Measurements from ENCODE around the gene ZNF830.
"Not testable (repeated sequence)": the region's sequence is repeated elsewhere in the genome, so short reads cannot be mapped to it uniquely, and the experiment has no call there.

ZNF830 gene, protein sequence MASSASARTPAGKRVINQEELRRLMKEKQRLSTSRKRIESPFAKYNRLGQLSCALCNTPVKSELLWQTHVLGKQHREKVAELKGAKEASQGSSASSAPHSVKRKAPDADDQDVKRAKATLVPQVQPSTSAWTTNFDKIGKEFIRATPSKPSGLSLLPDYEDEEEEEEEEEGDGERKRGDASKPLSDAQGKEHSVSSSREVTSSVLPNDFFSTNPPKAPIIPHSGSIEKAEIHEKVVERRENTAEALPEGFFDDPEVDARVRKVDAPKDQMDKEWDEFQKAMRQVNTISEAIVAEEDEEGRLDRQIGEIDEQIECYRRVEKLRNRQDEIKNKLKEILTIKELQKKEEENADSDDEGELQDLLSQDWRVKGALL

DNA sequence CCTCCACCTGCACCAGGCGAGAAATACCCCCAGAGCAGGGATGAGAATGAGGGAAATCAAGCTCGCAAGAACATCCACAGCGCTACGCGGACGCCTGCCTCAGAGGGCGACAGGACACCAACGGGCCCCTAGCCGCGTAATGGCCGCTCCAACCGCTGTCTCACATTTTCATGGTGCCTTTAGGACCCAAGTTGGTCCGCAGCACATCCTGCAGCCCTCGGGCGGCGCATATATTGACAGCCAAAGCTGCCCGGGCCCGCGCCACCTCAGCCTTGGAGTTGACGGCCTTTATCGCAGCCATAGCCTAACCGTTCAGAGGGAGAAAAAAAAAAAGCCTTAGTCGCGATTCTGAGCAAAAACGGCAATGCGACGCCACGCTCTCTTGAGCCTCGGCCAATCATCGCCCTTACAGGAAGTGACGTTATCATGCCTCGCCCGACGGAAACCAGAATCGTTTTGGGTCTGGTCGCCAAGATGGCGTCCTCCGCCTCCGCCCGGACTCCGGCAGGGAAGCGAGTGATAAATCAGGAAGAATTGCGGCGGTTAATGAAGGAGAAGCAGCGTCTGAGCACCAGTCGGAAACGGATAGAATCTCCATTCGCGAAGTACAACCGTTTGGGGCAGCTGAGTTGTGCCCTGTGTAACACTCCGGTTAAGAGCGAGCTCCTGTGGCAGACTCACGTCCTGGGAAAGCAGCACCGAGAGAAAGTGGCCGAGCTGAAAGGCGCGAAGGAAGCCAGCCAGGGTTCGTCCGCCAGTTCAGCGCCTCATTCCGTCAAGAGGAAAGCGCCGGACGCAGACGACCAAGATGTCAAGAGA is at the start of gene ZNF830, which contains the start of gene CCT6B:
ZNF830 (plus strand) TSS at position 448 of the 819 bp plus-strand sequence; CDS start at position 475, 27 bp downstream.
CCT6B (minus strand) TSS at position 368 of the 819 bp plus-strand sequence; CDS start at position 301, 67 bp downstream.
- DNase-seq, result peak; percentile 87

DNA sequence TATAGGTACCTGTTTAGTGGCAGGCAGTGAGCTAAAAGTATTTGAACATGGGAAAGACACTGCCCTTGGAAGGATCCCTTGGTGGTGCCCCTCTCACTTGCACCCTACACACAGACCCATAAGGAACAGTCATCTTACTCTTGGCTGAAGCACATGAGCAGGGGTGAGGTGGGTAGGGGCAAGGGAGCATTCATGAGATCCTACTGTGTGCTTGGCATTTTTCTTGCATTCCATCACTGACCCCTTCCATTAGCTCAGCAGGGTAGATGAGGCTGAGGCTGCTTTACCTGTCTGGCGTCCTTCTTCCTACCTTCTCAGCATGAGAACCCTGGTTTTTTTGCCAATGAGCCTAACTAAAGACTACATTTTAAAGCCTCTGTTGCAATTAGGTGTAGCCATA is 48.3 kb upstream of the ZNF830 start:
- DNase-seq, result no peak

DNA sequence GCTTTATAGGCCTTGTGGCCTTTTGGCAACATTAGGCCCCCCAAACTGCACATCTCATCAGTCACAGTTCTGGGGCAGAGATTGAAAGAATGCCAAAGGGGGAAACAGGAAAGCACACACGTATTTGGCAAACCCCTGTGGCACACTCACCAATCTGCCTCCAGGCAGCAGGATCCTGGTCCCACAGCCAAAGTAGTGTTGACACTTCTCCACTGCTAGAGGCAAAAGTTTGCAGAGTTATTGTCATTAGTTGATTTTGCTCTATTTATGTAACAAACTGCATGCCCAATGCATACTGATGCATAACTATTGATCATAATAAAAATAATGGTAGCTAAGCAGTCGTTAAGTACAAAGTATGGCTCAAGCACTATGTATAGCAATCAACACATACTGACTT is 45.2 kb upstream of the ZNF830 start:
- no peak for DNase-seq

DNA sequence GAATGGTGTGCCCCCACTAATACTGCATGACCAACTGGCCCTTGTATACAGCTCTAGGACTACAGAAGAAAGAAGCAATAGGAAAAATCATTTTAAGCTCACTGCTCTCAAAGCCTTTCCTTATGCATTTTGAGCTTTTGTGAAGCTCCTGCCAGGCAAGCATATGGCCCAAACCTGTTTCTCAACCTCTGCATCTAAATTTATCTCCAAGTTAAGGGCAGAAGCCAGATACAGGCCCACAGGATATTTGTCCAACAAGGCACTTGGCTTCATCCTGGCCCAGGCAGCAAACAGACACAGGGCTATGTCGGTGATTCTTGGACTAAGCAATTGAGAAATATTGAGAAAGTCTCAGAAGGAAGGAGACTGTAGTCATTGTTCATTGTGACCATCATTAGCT is 44.0 kb upstream of the ZNF830 start:
- DNase-seq, result no peak

DNA sequence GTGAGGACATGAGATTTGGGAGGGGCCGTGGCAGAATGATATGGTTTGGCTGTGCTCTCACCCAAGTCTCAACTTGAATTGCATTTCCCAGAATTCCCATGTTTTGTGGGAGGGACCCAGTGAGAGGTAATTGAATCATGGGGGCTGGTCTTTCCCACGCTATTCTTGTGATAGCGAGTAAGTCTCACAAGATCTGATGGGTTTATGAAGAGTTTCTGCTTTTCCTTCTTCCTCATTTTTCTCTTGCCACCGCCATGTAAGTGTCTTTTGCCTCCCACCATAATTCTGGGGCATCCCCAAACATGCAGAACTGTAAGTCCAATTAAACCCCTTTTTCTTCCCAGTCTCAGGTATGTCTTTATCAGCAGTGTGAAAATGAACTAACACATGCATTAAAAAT is 40.7 kb upstream of the ZNF830 start:
- DNase-seq, result no peak

DNA sequence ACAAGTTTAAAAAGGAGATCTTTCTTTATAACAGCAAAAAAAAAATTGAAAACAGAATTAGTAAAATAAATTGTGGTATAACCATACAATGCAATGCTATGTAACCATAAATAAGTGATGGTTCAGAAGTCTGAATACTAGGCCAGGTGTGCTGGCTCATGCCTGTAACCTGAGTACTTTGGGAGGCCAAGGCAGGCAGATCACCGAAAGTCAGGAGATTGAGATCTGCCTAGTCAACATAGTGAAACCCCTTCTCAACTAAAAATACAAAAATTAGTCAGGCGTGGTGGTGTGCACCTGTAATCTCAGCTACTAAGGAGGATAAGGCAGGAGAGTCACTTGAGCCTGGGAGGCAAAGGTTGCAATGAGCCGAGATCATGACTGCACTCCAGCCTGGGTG is 34.7 kb upstream of the ZNF830 start:
- no peak for DNase-seq

DNA sequence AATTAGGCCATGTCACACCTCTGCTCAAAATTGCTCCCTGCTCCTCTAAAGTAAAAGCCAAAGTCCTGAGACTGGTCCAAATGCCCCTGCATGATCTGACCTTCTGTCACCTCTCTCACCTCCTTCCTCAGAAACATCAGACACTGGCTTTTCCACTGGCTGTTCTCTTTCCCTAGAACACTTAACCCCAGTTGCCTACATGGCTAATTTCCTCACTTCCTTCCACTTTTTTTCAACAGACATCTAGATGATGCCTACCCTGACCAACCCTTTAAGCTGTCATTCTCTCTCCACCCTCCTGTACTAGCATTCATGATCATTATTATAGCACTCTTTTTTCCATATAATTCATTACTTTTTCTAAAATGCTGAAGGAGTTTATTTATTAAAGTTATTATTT is 31.1 kb upstream of the ZNF830 start:
- DNase-seq, result no peak

DNA sequence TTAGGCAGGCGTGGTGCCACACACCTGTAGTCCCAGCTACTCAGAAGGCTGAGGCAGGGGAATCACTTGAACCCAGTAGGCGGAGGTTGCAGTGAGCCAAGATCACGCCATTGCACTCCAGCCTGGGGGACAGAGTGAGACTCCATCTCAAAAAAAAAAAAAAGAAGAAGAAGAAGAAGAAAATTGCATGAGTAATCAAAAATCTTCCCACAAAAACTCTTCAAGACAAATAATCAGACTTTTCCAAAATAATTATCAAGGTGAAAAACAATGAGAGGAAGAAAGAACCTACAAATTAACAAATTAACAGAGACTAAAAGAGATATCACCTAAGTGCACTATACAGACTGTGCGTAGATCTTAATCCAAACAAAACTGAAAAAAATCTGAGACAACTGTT is 10.6 kb upstream of the ZNF830 start:
- DNase-seq, result not testable (repeated sequence)

DNA sequence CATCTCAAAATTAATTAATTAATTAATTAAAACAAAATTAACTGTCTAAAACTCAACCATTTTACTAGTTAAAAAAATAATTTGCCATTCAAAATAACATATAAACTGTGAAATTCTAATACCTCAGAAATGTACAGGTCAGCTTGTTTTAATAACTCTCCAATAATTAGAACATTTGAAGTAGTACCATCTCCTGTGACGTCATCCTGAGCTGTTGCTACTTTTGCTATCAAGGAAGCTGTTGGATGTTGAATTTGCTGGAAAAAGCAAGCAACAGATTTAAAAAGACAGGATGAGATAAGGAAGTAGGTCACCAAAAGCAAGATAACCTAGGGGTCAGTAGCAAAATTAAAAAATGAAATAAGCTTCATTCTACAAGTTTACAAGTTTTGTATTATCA is 2.9 kb upstream of the ZNF830 start:
- DNase-seq, result no peak

DNA sequence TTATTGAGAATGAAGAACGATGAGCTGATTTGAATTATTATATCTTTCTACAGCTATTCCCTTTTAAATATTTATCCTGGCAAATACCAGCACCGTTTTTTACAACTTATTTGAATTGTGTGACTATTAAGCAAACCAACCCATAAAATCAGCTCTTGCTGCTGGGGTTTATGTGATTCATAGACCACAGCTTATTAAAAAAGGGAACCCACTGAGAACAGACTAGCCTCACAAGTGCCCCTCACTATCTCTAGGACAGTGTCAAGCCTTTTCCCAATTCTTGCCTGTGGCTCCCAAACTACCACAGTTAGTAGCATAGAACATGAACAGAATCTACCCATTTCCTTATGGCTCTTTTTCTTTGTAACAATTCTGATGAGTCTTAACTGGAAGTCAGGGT is 12.8 kb downstream of the ZNF830 start:
- no peak for DNase-seq

DNA sequence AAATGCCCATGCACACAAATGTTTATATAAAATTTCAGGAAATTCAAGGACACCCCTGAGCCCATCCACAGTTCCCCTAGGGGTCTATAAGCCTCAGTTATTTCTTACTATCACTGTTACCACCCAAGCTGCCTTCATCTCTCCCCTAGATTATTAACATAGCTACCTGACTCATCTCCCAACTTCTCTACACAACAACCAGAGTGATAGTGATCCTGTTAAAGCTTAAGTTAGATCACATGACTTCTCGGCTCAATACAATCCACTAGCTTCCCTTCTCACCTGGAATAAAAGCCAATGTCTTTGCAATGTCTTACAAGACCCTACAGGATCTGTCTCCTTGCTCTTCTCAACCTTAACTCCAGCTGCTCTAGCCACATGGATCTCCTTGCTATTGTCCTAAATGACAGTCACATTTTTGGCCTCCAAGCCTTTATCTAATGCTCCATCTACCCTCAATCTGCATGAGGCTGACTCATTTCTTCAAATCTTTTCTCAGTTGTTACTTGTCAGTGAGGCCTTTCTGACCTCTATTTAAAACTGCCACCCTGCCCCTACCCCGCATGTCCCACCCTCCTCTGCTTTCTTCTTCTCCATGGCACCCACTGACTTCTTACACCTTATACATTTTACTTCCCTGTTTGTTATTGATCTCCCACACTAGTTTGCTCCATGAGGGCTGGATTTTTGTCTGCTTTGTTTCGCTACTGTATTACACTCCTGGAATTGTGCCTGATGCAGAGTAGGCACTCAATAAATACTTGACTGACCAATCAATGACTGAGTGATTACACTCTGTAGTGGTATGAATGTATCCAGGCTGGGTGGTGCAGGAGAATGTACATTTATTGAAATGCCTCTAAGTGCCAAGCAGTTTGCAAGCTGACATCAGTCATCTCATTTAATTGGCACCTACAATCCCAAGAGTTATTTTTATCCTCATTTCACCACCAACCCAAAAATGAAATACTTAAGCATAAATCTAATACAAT is 13.8 kb downstream of the ZNF830 start:
- DNase-seq, result no peak

DNA sequence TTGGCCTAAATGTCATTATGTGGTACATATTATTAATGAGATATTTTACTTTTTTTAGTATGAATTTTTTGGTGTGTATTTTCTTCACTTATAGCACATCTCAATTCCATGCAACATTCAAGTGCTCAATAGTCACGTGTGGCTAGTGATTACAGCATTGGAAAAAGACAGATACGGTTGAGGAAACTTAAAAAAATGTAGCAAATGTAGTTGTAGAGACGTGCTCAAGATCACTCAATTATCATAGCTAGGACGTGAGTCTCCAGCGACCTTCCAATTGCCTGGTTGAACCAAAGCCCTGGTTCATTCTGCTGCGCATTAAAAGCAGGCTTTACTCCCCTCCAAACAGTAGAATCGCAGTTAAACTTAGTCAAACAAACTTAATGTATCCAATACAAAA is 17.8 kb downstream of the ZNF830 start:
- no peak for DNase-seq

DNA sequence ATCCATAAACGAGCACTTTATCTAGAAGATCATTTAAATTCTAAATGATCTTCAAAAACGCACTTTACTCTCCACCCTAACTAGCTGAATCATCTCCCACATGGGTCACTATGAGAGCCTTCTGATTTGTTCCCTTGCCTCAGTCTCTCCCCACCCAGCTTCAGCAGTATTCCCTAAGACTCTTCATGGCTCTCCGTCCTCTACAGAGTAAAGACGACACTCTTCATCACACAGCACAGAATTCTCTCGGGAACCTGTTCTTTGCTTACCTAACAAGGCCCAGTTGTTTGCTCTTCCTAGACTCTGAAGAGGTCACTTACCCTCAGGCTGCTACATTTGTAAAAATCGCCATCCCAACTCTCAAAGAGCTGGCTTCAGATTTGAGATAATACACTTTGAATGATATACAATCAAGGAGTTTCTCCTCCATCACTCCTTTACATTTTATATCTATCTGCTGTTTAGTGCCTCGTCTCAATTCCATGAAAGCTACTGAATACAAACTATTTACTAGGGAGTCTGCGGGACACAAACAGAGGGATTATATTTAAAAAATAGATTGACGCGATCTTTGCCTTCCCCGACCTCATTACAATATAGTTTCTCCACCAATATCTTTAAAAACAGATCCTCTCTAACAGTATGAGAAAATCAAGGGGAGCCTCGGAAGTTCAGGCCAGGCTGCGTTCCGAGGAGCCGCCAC is 18.5 kb downstream of the ZNF830 start:
- no peak for DNase-seq

DNA sequence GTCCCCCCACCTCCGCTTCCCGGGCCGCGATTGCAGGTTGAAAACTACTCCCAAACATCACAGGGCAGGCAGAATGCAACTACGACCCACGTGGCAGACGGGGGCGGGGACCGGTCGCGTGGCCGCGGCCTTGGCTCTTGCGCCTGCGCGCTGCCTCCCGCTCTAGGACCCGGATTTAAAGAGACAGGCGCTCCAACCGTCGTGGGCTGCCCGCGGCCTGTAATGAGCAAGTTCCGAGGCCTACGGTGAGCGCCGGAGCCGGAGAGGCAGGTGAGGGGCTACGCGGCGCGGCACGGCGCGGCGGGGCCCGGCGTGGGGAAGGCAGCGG is 19.0 kb downstream of the ZNF830 start, which contains the start of gene LIG3:
LIG3 (plus strand) TSS at position 160 of the 328 bp plus-strand sequence. CDS start 2,494 bp downstream, outside the sequence.
- peak; percentile 92 for DNase-seq

DNA sequence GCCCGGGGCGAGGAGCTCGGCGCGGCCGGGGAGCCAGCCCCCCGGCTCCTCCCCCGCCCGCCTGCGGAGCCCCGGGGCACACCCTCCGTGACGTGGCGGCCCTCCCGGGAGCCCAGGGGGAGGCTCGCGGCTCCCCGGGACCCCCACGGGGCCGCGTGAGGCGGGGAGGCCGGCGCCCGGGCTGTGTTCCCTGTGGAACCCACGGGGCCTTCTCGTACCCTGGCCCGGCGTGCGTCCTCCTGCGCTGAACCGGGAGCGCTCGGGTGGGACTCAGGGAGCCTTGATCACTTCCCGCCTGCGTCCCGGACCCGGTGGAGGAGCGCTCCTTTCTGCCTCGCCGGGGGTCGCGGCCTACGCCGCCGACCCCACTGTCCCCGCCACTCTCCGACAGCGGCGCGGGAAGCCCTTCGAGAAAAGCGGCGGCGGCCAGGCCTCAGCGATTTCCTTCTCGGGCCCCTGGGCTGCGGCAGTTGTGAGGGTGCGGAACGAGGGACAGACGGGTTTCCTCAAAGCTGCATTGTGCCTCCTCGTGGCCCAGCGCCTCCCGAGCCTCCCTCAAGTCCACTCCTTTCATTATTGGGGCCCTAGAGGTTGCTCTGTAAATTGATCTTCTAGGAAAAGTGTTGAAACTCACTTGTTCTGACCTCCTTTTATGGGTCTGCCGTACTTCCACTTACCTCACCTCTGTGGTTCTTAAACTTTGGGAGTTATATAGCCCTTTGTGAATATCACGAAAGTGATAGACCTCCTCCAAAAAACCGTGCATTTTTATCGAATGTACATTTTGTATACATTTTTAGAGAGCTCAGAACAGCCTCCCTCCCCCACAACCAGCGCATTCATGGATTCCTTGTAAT is 19.6 kb downstream of the ZNF830 start:
- peak; percentile 53 for DNase-seq

DNA sequence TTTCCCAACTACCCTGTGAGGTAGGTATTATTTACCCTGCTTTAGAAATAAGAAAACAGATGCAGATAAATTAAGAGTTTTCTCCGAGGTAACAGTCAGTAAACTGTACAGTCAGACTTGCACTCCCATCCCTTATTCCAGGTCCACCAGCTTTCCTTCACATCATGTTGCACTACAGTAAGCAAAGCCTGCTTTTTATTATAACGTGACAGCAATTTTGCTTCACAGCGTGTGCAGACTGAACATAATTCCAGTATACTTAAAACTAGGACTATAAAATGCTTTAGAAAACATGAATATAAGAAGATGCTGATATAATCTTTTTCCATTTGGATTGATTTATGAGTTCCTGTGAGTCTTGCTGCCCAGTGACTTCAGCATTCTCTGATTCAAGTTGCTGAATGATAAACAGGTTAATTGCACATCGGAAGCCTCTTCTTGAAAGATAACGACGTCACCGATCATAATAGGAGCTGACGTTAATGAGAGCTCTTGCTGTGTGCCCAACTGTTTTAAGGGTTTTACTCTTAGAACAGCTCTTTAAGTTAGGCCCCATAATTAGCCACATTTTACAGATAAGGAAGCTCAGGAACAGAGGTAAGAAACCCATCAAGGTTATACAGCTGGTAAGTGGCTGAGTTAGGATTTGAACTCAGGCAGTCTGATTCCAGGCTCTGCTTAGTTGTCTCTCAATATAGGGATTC is 20.4 kb downstream of the ZNF830 start:
- no peak for DNase-seq

DNA sequence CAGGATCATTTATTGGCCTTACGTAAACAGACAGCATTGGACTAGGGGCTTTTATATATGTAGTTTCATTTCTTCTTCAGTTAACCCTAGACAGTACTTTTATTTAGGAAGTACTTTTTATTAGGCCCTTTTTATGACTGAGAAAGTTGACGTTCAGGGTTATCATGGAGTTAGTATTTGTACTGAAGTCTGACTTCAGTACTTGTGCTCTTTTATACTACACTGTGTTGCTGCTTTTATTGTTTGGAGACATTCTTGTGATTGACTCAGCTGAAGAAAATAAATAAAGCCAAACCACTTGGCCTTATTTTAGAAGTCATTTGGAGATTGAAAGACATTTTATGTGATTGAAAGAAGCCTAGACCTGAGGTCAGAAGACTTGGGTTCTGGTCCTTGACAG is 25.9 kb downstream of the ZNF830 start:
- no peak for DNase-seq

DNA sequence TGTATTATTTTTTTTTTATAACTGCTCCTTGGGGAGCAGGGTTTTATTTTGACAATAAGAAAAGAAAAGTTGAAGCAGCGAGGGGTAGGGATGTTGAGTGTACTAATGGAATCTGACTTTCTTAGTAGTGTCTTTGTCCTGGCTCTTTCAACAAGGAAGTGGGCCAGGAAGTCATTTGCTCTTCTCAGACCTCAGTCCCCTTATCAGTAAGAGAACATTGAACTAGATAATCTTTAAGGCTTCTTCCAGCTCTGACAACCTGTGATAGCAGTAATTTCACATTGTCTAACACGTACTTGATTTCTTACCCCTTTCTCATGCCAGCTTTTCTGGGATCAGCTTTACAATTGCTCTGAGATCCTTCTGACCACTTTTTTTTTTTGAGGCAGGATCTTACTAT is 27.3 kb downstream of the ZNF830 start:
- no peak for DNase-seq

DNA sequence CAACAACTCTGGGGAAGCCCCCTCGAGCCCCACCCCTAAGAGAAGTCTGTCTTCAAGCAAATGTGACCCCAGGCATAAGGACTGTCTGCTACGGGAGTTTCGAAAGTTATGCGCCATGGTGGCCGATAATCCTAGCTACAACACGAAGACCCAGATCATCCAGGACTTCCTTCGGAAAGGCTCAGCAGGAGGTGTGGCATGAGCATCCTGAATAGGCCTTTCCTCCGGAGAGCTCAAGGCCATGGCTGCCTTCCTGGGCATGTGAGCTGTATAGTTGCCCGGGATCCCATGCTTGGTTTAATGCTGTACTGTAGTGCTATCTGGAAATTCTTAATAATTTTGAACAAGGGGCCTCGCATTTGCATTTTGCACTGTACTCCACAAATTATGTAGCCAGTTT is 28.1 kb downstream of the ZNF830 start:
- DNase-seq, result no peak

DNA sequence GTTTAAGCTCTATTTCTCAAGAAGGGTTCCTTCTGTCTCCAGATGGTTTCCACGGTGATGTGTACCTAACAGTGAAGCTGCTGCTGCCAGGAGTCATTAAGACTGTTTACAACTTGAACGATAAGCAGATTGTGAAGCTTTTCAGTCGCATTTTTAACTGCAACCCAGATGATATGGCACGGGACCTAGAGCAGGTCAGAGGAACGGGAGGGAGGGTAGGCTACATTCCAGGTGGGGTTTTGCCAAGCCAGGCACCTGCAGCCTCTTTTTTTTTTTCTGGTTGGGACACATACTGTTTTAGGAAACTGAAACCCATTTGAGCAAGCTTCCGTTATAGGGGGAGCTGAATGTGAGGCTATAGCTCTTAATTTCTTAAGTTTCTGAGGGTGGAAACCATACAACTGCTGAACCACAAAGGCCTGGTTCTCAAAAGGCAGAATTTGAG is 29.6 kb downstream of the ZNF830 start:
- no peak for DNase-seq

Measured in activated CD4-positive, alpha-beta T cell treated with anti-CD3 and anti-CD28 coated beads, Interleukin-2, amount 50 U/mL, for 1 hour (primary cell).